Measurements from ENCODE around the gene PRAMEF15. TPM values are rescaled to one million over a fixed set of nuclear protein-coding genes. Genes with fewer than 3 reads are reported as not detected.
"Not testable (repeated sequence)": the region's sequence is repeated elsewhere in the genome, so short reads cannot be mapped to it uniquely, and the experiment has no call there.

The PRAMEF15 gene
- total and polyA plus RNA-seq, 2 donors from 2014 or later: not detected

DNA sequence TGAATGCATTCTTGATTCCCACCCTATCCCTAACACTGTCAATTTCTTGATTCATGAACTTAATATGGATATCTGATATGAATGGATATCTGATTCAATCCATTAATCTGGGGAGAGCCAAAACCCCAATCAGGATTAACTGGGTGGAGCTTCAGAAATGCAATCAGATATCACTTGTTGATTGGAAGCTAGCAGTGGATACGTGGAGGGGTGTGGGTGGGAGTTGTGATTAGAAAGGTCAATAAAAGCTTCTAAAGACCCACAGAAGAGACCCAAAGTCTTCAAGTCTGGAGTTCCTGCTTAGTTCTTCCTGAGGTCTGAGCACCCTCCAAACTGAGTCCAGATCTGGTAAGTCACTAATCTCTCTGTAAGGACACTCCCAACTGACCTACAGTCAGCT, 12.1 kb upstream of the PRAMEF15 start, which contains the start of gene PRAMEF33:
PRAMEF33 (plus strand) TSS at position 301 of the 400 bp plus-strand sequence. CDS start 2,416 bp downstream, outside the sequence.
- H3K4me1 ChIP-seq (ENCODE audit: control insufficient read depth in 2 of 3, insufficient read depth in 2 of 3, low read depth in 1 of 3, low read length in 3 of 3); DNase-seq; H3K9me3 ChIP-seq (ENCODE audit: control insufficient read depth in 2 of 3, insufficient read depth in 1 of 3, low read length in 3 of 3); H3K27ac ChIP-seq (ENCODE audit: low read depth in 2 of 2, low read length in 2 of 2); H3K9ac ChIP-seq (ENCODE audit: low read length in 3 of 3); H3K36me3 ChIP-seq (ENCODE audit: control insufficient read depth in 2 of 3, insufficient read depth in 3 of 3, low read length in 3 of 3); FAIRE-seq; H3K4me3 ChIP-seq (ENCODE audit: low read length in 3 of 3); H3K27me3 ChIP-seq (ENCODE audit: control insufficient read depth, insufficient read depth, low read length); intact Hi-C loops (cut with DNase I): not testable (repeated sequence)

DNA sequence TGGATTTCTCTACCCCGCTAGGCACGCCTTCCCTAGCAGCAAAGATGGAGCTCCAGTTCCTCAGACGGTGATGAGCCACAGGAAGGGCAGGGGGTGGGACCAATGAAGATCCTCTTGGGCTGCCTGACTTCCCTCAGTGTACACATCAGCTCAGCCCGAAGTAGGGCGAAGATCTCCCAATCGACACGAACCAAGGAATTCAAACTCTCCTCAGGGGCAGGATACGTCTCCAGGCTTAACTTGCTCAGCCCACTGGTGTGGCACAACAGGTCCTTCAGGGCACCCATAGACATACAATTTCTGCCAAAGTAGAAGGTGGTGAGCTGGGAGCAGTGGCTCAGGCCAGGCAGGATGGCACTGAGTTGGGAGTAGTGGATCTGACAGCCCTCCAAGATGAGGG, 27.1 kb downstream of the PRAMEF15 start:
- H3K27me3 ChIP-seq (ENCODE audit: control insufficient read depth, insufficient read depth, low read length); H3K9me3 ChIP-seq (ENCODE audit: control insufficient read depth in 2 of 3, insufficient read depth in 1 of 3, low read length in 3 of 3); H3K9ac ChIP-seq (ENCODE audit: low read length in 3 of 3); intact Hi-C loops (cut with DNase I); H3K27ac ChIP-seq (ENCODE audit: low read depth in 2 of 2, low read length in 2 of 2); H3K36me3 ChIP-seq (ENCODE audit: control insufficient read depth in 2 of 3, insufficient read depth in 3 of 3, low read length in 3 of 3); DNase-seq; H3K4me1 ChIP-seq (ENCODE audit: control insufficient read depth in 2 of 3, insufficient read depth in 2 of 3, low read depth in 1 of 3, low read length in 3 of 3); H3K4me3 ChIP-seq (ENCODE audit: low read length in 3 of 3); FAIRE-seq: not testable (repeated sequence)

DNA sequence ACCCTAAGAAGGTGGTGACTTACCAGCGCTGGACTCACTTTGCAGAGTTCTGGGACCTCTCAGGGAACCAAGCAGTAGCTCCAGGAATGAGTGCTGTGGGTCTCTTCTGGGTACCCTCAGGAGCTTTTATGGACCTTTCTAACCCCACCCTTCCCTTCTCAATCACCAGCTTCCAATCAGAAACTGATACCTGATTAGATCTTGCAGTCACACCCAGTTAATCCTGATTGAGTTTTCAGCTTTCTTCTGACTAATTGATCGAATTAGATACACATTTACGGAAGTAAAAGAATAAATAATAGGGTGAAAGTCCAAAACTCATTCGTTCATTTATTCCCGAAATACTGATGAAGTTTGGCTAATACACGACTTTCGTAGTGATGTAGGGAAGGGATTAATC, 31.7 kb downstream of the PRAMEF15 start, which contains the start of gene PRAMEF14:
PRAMEF14 (minus strand) TSS at position 101 of the 400 bp plus-strand sequence. CDS start 1,820 bp downstream, outside the sequence.
- H3K9me3 ChIP-seq (ENCODE audit: control insufficient read depth in 2 of 3, insufficient read depth in 1 of 3, low read length in 3 of 3); intact Hi-C loops (cut with DNase I); H3K36me3 ChIP-seq (ENCODE audit: control insufficient read depth in 2 of 3, insufficient read depth in 3 of 3, low read length in 3 of 3); H3K4me3 ChIP-seq (ENCODE audit: low read length in 3 of 3); DNase-seq; H3K4me1 ChIP-seq (ENCODE audit: control insufficient read depth in 2 of 3, insufficient read depth in 2 of 3, low read depth in 1 of 3, low read length in 3 of 3); H3K27ac ChIP-seq (ENCODE audit: low read depth in 2 of 2, low read length in 2 of 2); FAIRE-seq; H3K9ac ChIP-seq (ENCODE audit: low read length in 3 of 3); H3K27me3 ChIP-seq (ENCODE audit: control insufficient read depth, insufficient read depth, low read length): not testable (repeated sequence)

DNA sequence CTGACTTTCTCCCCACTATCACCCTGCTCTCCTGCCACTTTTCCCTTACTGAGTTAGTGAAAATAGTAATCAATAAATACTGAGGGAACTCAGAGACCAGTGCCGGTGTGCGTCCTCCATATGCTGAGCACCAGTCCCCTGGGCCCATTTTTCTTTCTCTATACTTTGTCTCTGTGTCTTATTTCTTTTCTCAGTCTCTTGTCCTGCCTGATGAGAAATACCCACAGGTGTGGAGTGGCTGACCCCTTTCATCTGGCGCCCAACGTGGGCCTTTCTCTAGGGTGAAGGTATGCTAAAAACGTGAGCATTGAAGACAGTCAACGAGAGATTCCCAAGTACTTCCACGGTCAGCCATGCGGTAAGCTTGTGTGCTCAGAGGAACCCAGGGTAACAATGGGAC, 38.1 kb downstream of the PRAMEF15 start:
- intact Hi-C loops (cut with DNase I); FAIRE-seq; H3K4me1 ChIP-seq (ENCODE audit: control insufficient read depth in 2 of 3, insufficient read depth in 2 of 3, low read depth in 1 of 3, low read length in 3 of 3); H3K27me3 ChIP-seq (ENCODE audit: control insufficient read depth, insufficient read depth, low read length); H3K36me3 ChIP-seq (ENCODE audit: control insufficient read depth in 2 of 3, insufficient read depth in 3 of 3, low read length in 3 of 3); H3K9me3 ChIP-seq (ENCODE audit: control insufficient read depth in 2 of 3, insufficient read depth in 1 of 3, low read length in 3 of 3); H3K4me3 ChIP-seq (ENCODE audit: low read length in 3 of 3); H3K9ac ChIP-seq (ENCODE audit: low read length in 3 of 3); DNase-seq; H3K27ac ChIP-seq (ENCODE audit: low read depth in 2 of 2, low read length in 2 of 2): not testable (repeated sequence)

DNA sequence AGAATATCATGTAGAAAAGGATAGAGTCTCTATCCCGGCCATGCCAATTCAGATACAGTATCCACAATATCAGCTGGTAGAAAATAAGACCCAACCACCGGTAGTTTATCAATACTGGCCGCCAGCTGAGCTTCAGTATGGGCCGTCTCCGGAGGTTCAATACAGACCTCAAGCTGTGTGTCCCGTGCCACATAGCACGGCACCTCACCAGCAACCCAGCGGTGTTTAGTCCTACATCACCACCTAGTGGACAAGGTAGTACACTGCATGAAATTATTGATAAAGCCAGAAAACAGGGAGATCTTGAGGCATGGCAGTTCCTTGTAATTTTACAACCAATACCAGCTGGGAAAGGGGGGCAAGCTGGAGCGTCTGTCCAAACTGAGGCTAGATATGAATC, 39.1 kb downstream of the PRAMEF15 start:
- H3K9me3 ChIP-seq (ENCODE audit: control insufficient read depth in 2 of 3, insufficient read depth in 1 of 3, low read length in 3 of 3); H3K27me3 ChIP-seq (ENCODE audit: control insufficient read depth, insufficient read depth, low read length); H3K4me3 ChIP-seq (ENCODE audit: low read length in 3 of 3); H3K36me3 ChIP-seq (ENCODE audit: control insufficient read depth in 2 of 3, insufficient read depth in 3 of 3, low read length in 3 of 3); FAIRE-seq; H3K27ac ChIP-seq (ENCODE audit: low read depth in 2 of 2, low read length in 2 of 2); H3K4me1 ChIP-seq (ENCODE audit: control insufficient read depth in 2 of 3, insufficient read depth in 2 of 3, low read depth in 1 of 3, low read length in 3 of 3); intact Hi-C loops (cut with DNase I); DNase-seq; H3K9ac ChIP-seq (ENCODE audit: low read length in 3 of 3): not testable (repeated sequence)

DNA sequence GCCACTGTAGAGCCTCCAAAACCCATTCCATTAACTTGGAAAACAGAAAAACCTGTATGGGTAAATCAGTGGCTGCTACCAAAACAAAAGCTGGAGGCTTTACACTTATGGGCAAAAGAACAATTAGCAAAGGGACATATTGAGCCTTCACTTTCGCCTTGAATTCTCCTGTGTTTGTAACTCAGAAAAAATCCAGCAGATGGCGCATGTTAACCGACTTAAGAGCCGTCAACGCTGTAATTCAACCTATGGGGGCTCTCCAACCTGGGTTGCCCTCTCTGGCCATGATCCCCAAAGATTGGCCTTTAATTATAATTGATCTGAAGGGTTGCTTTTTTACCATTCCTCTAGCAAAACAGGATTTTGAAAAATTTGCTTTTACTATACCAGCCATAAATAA, 41.4 kb downstream of the PRAMEF15 start:
- H3K27me3 ChIP-seq (ENCODE audit: control insufficient read depth, insufficient read depth, low read length); H3K9ac ChIP-seq (ENCODE audit: low read length in 3 of 3); H3K9me3 ChIP-seq (ENCODE audit: control insufficient read depth in 2 of 3, insufficient read depth in 1 of 3, low read length in 3 of 3); FAIRE-seq; H3K36me3 ChIP-seq (ENCODE audit: control insufficient read depth in 2 of 3, insufficient read depth in 3 of 3, low read length in 3 of 3); intact Hi-C loops (cut with DNase I); H3K27ac ChIP-seq (ENCODE audit: low read depth in 2 of 2, low read length in 2 of 2); H3K4me3 ChIP-seq (ENCODE audit: low read length in 3 of 3); H3K4me1 ChIP-seq (ENCODE audit: control insufficient read depth in 2 of 3, insufficient read depth in 2 of 3, low read depth in 1 of 3, low read length in 3 of 3): not testable (repeated sequence)
- peak in 4 of 5 donors; percentile 34 to 69 (median 51) for DNase-seq
- TF ChIP-seq, protein P1, sequence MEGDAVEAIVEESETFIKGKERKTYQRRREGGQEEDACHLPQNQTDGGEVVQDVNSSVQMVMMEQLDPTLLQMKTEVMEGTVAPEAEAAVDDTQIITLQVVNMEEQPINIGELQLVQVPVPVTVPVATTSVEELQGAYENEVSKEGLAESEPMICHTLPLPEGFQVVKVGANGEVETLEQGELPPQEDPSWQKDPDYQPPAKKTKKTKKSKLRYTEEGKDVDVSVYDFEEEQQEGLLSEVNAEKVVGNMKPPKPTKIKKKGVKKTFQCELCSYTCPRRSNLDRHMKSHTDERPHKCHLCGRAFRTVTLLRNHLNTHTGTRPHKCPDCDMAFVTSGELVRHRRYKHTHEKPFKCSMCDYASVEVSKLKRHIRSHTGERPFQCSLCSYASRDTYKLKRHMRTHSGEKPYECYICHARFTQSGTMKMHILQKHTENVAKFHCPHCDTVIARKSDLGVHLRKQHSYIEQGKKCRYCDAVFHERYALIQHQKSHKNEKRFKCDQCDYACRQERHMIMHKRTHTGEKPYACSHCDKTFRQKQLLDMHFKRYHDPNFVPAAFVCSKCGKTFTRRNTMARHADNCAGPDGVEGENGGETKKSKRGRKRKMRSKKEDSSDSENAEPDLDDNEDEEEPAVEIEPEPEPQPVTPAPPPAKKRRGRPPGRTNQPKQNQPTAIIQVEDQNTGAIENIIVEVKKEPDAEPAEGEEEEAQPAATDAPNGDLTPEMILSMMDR (IDR thresholded peaks at IDR 0.05; ENCODE audit: borderline replicate concordance, extremely low read depth, insufficient read depth): peak; percentile 49

DNA sequence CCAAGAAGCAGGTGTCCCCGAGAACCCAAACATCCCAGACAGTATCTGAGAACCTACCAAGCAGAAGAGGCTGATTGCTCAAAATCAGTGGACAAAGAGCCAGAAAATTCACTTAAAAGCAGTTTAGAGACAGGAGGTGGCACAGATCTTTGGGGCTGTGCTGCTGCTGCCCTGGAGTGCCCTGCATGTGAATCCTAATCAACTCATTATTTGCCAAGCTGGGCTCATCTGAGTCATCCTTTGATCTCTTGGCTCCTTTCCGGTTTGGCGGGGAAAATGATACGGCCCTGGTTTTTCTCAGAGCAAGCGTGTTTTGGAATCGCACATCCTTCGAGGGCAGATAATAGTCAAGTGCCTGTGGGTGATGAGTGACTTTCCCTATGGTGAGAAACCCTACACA, 47.0 kb downstream of the PRAMEF15 start:
- H3K36me3 ChIP-seq (ENCODE audit: control insufficient read depth in 2 of 3, insufficient read depth in 3 of 3, low read length in 3 of 3); H3K27ac ChIP-seq (ENCODE audit: low read depth in 2 of 2, low read length in 2 of 2); H3K4me1 ChIP-seq (ENCODE audit: control insufficient read depth in 2 of 3, insufficient read depth in 2 of 3, low read depth in 1 of 3, low read length in 3 of 3); H3K27me3 ChIP-seq (ENCODE audit: control insufficient read depth, insufficient read depth, low read length); H3K9ac ChIP-seq (ENCODE audit: low read length in 3 of 3); DNase-seq; FAIRE-seq; H3K9me3 ChIP-seq (ENCODE audit: control insufficient read depth in 2 of 3, insufficient read depth in 1 of 3, low read length in 3 of 3); intact Hi-C loops (cut with DNase I); H3K4me3 ChIP-seq (ENCODE audit: low read length in 3 of 3): not testable (repeated sequence)

DNA sequence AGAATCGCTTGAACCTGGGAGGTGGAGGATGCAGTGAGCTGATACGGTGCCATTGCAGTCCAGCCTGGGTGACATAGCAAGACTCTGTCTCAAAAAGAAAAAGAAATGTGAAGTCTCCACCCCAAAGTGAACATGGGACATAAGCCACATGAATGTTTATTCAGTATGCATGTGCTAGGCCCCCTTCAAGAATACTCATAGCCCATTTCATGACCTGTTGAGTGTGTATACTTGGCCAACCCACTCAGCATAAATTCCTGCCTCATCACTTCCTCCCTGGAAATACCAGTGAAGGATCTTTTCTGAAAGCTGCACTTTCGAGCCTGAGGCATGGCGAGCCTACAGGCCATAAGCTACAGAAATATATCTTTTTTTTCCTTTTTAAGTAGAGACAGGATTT, 49.5 kb downstream of the PRAMEF15 start:
- H3K4me3 ChIP-seq (ENCODE audit: low read length in 3 of 3); H3K4me1 ChIP-seq (ENCODE audit: control insufficient read depth in 2 of 3, insufficient read depth in 2 of 3, low read depth in 1 of 3, low read length in 3 of 3); intact Hi-C loops (cut with DNase I); H3K27me3 ChIP-seq (ENCODE audit: control insufficient read depth, insufficient read depth, low read length); H3K9ac ChIP-seq (ENCODE audit: low read length in 3 of 3); H3K27ac ChIP-seq (ENCODE audit: low read depth in 2 of 2, low read length in 2 of 2); DNase-seq; H3K9me3 ChIP-seq (ENCODE audit: control insufficient read depth in 2 of 3, insufficient read depth in 1 of 3, low read length in 3 of 3); FAIRE-seq; H3K36me3 ChIP-seq (ENCODE audit: control insufficient read depth in 2 of 3, insufficient read depth in 3 of 3, low read length in 3 of 3): not testable (repeated sequence)

All from kidney (tissue), 14 donors.